Suppressor macrophage treated with lipopolysaccharide for 4 hours (primary cell): ENCODE measurements around the gene SLIT3.

Source experiments
- DNase-seq: peaks from one replicate; pipeline ENCODE4 v3.0.0-alpha.2; 2020

Gene SLIT3

GRCh38 chr5:168714046-168714445, 586.9 kb downstream of the SLIT3 start:
- DNase-seq, result no peak

DNA sequence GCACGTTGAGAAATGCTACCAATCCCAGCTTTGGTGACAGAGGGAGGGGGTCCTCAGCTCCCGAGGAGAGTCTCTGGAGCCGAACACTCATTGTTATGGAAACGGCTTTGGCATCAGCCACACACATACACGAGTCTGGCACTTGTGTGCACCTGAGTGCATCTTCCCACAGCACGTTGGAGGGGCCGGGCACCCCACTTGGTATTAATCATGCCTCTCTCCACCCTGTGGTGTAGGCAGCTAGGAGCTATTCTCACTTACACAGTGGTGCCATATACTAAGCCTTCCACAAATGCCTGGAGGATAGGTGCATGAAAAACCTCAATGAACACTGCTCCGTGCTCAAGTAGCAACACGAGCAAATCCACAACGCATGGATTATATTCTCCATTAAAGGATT, 587.9 kb downstream of the SLIT3 start:
- no peak for DNase-seq

DNA sequence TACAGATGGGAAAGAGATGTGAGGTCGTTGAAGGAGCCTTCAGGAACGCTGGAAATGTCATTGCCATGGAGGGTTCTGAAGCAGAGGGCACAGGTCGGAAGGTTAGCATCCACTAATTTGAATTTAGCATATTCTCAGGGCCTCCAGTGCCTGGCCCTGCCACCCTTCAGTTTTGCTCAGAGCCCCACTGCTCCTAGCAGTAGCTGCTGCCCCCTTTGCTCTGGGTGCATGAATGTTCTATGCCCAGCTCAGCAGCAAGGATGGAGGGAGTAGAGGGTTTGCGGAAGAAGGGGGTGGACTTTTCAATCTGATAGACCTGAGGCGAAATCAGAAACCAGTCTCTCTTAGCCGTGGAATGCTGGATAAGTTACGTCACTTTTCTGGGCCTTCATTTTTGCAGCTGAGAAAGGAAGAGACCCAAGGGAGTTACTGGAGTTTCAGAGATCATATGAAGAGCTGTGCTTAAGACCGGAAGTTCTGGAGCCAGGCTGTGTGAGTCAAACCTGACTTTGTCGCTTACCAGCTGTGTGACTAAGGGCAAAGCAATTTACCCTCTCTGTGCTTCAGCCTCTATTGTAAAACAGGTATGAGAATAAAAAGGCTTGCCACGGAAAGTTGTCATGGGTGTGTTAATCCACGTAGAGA, 588.5 kb downstream of the SLIT3 start:
- no peak for DNase-seq

GRCh38 chr5:168710706-168711105, 590.2 kb downstream of the SLIT3 start:
- no peak for DNase-seq

DNA sequence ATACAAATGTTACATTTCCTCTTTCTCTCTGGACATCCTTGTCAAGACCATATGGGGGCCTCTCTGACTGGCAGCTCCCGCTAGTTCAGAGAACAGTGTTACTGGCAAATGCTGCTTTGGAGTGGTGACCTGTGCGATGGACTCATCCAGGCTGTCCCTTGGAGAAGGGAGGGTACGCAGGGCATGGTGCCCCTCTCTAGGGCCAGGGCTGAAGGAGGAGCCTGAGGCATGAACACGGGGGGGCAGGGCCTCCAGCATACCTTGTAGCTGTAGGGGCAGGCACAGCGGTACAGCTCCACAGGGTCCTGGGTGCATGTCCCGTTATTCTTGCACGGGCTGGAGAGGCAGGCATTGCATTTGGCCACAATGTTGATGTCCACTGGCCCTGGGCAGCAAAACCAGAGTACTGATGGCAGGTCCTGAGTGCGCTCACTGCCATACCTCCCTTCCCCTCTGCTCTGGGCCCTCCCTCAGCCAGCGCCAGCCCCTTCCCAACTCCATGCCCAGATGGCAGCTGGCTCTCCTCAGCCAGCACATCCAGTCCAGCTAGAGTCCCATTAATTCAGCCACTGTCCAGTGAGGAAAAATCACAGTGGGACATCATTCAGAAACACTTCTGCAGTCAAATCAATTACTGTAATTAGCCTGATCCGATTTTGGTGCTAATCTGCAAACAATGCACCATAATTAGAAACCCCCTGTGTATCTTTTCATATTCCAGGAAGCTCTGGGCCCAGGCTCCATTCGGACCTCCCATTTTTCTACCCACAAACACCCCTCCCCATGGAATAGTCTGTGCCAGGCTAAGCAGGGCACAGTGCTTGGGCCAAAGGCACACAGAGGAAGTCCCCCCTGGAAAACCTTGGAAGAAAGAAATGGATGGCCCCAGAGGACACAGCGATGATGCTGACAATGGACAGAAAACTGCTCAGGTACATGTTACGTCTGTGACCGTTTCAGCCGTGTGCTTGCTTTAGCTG, 592.9 kb downstream of the SLIT3 start:
- DNase-seq, result no peak

DNA sequence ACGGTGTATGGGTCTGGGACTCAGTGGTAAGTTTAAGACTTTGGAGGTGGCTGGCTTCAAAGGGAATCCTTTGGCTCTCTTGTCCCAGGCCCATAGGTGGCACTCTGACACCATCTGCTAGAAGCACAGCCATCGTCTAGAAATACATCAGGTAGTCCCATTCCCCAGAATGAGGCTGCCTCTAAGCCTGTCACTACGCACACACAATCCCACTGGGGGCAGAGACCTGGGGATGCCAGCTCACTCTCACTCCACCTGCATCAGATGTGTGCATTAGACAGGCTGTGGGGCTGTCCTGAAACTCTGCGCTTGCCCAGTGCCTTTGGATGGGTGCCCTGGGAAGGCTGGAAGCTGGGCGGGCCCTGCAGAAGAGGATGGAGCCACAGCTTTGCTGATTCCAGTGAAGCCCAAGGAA, 594.3 kb downstream of the SLIT3 start:
- DNase-seq, result peak; percentile 3

DNA sequence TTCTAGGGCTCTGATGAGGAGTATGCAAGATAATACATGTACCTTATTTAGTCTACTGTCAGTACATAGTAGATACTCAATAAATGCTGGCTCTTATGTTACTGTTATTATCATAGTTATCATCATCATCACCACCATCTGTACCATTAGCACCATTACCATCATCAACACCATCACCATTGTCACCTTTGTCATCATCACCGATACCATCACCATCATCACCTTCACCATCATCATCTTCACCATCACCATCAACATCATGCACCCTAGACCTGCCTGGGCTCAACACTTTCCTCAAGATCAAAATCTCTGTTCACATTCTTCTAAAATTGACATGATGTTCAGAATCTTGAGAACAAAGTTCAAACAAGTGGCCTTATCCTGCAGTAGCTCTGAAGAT, 595.6 kb downstream of the SLIT3 start:
- DNase-seq, result no peak

DNA sequence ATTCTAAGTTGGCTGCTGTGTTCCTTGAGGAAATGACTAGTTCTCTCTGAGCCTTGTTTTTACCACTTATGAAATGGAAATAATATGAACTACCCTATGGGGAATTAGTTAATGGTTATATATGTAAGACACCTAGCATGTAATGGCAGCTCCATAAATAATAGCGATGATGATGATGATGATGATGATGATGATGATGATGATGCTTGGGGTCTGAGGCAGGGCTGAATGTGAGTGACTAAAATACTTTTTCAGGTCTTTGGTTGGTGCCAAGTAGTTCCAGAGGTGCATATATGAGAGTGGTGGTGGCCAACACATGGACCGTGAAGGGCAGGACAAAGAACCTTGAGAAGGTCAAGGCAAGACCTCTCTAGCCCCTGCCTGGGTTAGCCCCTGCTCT, 598.4 kb downstream of the SLIT3 start:
- no peak for DNase-seq

GRCh38 chr5:168701641-168702040, 599.3 kb downstream of the SLIT3 start:
- no peak for DNase-seq

DNA sequence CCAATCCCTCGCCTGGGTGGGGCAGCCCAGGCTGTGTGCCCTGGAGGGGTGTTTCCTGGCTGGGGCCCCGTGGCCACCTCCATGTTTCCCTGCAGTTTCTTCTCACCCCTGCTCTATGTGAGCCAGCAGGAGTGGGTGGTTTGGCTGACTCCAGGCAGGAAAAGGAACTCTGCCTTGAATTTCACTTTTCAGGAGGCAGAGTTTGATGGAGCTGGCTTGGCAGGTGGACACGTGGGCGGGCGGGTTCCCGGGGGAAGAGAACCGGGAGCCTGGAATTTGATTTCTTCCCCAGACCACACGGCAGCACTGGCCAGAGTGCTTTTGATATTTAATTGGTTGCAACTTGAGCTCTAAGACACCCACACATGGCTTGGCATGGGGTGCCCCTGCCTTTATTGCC, 601.9 kb downstream of the SLIT3 start:
- DNase-seq, result no peak

DNA sequence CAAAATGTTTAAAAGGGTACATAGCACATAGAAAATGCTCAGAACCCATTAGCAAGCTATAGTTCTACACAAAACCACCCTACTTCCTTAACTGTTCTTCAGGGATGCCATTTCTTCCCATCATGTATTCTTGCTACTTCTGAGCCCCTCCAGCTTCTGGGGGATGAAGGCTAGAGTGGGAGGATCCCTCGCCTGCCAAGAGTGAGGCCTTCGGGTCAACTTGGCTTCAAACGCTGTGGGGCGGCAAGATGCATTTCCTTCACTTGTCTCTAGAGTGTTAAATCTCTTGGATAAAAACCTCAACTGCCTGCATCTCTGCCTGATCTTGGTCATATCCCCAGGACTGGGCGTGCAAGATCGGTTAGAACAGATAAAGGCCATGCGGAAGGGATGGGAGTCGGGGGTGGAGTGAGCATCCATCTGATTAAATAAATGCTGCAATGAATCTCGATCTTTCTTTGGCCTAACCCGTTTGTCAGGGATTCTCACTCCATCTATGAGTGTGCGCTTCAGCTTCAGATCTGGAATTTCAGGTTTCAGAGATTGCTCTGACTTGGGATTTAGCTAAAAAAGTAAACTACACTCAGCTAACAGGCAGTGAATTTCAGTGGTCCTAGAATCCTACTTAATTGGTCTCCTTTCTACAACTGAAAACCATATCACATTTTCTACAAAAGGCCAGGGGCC, 603.8 kb downstream of the SLIT3 start:
- DNase-seq, result no peak

DNA sequence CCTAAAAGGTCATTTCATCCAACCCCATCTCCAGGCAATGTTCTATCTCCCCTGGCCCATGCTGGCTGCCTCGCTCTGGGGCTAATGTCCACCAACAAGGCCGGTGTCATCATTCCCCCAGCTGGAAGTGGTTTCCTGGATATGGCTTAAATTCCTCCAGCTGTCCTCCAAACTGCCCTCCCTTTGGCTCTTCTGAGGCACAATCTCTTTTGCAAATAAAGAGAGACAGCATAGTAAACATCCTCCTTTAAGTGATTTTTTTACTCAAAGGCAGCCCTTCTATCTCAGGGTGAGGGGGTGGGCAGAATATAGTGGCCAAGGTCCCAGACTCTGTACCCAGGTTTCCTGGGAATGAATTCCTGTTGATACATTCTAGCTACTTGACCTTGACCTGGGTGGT, 604.3 kb downstream of the SLIT3 start:
- DNase-seq, result no peak

DNA sequence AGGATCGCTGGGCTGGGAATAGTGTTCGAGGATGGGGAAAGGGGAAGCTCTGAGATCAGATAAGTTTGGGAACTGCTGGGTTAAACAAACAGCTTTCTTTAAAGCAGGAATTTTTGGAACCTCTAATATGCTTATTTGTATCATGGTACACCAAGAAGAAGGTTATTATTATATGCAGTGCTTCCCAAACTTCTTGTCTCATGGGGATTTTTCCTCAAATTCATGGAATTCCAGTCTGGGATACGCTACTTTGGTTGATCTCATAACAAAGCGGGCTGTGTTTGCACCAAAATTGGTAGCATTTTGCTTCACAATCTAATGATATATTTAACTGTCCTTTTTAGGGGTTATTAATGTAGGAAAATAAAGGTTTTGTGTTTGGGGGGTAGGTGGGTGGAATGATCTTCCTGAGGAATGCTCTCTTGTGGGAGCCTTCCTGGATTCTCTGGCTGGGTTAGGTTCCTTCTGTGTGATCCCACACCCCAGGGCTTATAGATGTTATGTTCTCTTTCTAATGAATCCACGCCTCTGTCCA, 605.6 kb downstream of the SLIT3 start:
- no peak for DNase-seq

GRCh38 chr5:168694289-168694688, 606.6 kb downstream of the SLIT3 start:
- no peak for DNase-seq

DNA sequence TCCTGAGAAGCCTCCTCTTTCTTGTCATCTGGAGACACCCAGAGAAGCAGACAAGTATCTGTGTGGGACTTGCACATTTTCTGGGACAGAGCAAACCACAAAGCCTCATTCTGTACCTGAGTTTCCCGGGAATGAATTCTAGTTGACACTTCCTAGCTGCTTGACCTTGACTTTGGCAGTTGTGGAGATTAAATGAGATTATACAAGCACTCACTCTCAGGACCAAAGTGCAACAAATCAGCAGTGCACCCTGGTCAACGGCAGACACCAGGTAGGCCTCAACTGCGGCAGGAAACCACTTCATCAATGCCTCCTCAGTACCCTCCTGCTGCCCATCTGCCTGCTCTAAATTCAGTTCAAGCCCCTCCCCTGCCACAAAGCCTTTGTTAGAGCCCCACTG, 607.1 kb downstream of the SLIT3 start:
- DNase-seq, result no peak

DNA sequence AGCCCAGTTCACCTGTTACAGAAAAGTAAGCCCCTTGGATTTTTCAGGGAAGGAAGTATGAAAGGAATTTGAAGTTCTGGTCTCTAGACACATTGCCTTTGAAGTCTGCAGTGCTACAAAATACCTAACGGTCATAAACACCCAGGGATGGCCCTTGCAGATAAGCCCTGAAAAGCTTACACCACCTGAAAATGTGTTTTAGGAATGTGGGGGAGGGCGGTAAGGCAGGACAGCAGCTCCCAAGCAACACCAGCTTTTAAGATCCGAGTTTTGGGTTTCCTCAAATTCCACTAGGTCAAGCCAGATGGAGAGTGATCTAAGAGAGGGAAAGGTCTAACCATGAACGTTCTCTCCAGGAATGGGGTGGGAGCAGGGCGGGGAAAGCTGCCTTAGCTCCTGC, 607.6 kb downstream of the SLIT3 start:
- no peak for DNase-seq

DNA sequence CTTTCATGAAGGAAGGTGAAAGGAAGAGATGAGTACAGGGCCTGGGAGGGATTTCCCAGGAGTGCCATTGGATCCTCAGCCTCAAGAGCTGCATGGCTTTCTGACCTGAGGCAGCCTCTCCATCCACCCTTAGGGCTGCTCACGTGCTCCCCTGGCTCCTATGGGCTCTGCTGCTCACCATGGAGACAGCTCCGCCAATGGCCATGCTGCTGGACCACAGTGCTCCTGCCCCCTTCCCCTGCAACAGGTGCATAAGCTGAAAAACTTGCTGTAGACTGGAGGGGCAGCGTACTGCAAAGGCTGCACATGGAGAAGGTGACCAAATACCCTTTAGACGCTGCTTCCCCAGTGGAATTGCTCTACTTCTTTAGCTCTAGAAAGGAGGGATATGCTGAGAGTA, 609.0 kb downstream of the SLIT3 start:
- DNase-seq, result no peak

DNA sequence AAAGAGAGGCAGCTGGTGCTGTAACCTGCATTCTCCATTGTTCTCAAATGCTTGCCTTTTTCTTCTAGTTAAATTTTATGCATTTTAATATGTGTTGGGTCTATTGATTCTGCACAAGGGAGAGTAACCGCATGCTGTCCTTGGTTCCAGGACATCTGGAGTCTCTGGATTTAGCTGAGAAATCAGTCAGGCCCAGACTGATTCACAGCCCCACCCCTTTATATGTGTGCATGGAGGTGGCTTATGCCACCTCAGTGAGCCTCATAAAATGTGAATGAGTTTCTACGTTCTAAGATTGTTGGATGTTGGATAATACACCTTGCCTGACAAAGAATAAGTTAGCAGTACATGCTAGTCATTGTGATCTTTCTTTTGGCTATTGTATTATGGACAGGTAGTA, 611.7 kb downstream of the SLIT3 start:
- DNase-seq, result no peak

GRCh38 chr5:168686837-168687236, 614.1 kb downstream of the SLIT3 start:
- no peak for DNase-seq

GRCh38 chr5:168685566-168685965, 615.4 kb downstream of the SLIT3 start:
- DNase-seq, result no peak

DNA sequence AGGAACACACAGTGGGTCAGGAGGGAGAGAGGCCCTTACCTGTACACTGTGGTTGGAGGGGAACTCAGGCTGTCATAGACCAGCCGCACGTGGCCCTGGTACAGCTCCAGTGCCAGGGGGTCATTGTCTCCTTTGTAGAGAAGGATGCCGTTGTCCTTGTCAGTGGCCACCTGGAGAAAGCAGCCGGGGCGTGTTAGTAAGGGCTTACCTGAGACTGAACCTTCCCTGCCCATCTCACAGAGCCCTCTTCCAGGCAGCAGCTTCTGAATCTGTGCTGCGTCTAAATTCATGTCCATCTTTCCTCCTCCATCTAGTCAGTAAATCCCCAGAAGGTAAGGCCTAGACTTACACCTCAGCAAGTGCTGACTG, 617.0 kb downstream of the SLIT3 start:
- DNase-seq, result no peak

DNA sequence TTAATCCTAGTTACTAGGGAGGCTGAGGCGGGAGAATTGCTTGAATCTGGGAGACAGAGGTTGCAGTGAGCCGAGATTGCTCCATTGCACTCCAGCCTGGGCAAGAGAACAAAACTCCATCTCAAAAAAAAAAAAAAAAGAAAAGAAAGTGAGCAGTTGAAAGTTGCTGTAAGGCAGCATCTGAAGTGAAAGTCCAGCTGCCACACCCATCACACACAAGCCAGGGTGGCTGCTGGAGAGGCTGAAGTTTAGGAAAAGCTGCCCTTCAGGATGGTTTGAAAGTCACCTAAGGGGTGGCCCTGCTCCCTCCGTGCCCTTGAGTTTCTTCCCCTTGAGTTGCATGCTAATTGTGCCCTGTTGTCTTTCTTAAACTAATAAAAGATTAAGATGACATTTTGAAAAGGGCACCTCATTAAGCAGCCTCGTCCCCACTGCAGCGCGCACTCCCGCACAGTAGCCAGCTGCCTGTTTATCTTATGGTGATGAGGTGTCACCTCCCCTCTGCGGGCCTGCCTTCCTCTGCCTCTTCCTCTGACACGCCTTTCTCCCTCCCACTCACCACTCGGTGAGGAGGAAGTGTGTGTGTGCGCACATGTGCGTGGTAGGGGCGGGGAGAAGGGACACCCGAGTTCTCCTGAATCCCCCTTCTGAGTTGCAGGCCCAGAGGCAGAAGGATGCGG, 617.6 kb downstream of the SLIT3 start:
- DNase-seq, result no peak
